ENCODE results near the gene OSMR. TPM values are rescaled to one million over a fixed set of nuclear protein-coding genes. Genes with fewer than 3 reads are reported as not detected.

Gene OSMR
- total RNA-seq, 2 experiments from 2014 or later = not detected

- Histone ChIP-seq H3K36me3 (ENCODE audit: insufficient read depth, low read length) (peaks cover 58% of the 10 kb centered on the region), H3K4me3 (ENCODE audit: low read depth, low read length, poor library complexity, severe bottlenecking) (no peak overlapping the region), H3K4me1 (ENCODE audit: insufficient read depth, low read length, poor library complexity, severe bottlenecking) (no peaks in the 10 kb centered on the region), H3K9me2 (ENCODE audit: insufficient read depth, low read length) (no peaks in the 10 kb centered on the region), H3K79me2 (ENCODE audit: insufficient read depth, low read depth, low read length) (no peaks in the 10 kb centered on the region), H4K20me1 (ENCODE audit: insufficient read depth, low read length) (no peaks in the 10 kb centered on the region), H2AFZ (ENCODE audit: low read length) (no peak overlapping the region), H3K4me2 (ENCODE audit: low read length) (no peak overlapping the region), H3K27ac (ENCODE audit: low read depth, low read length, poor library complexity, severe bottlenecking) (no peak overlapping the region), H3K9me3 (ENCODE audit: low read length) (no peaks in the 10 kb centered on the region)
- TF ChIP-seq CTCF (conservative IDR thresholded peaks at IDR 0.05; ENCODE audit: low read length) = no peak
- TF ChIP-seq EZH2phosphoT487 (IDR thresholded peaks at IDR 0.05; ENCODE audit: borderline replicate concordance, low read depth, low read length) = no peak
- intact Hi-C loops (cut with micrococcal nuclease; ENCODE audit: unreplicated experiment) = no loop called here
- POLR2A ChIA-PET = no interaction called here
- no TSS peak for BruUV-seq (replicated peaks)
- DNase-seq (ENCODE audit: low spot score) = no peak
- CTCF ChIA-PET (ENCODE audit: unreplicated experiment) = no interaction called here
These were observed 96.1 kb downstream of the OSMR start for GRCh38 chr5:38941912-38942311.

- CTCF ChIA-PET (ENCODE audit: unreplicated experiment) = no interaction called here
These were observed 98.5 kb downstream of the OSMR start for GRCh38 chr5:38944282-38944681.

More at GRCh38 chr5:38944282-38944681, 98.5 kb downstream of the OSMR start:
- POLR2A ChIA-PET = interaction anchor here (2.0 kb wide), 1 partner anchor 10 kb away, joined by 4 read pairs; no protein-coding TSS in a partner anchor
- H3K27ac ChIP-seq (ENCODE audit: low read depth, low read length, poor library complexity, severe bottlenecking) = no peak overlapping the region
- H3K36me3 ChIP-seq (ENCODE audit: insufficient read depth, low read length) = peaks cover 75% of the 10 kb centered on the region
- H3K4me1 ChIP-seq (ENCODE audit: insufficient read depth, low read length, poor library complexity, severe bottlenecking) = no peaks in the 10 kb centered on the region
- TF ChIP-seq CTCF (conservative IDR thresholded peaks at IDR 0.05; ENCODE audit: low read length) (no peak), EZH2phosphoT487 (IDR thresholded peaks at IDR 0.05; ENCODE audit: borderline replicate concordance, low read depth, low read length) (no peak)
- no peaks in the 10 kb centered on the region for H3K79me2 ChIP-seq (ENCODE audit: insufficient read depth, low read depth, low read length)
- H2AFZ ChIP-seq (ENCODE audit: low read length) = no peak overlapping the region
- no peak overlapping the region for H3K4me3 ChIP-seq (ENCODE audit: low read depth, low read length, poor library complexity, severe bottlenecking)
- H4K20me1 ChIP-seq (ENCODE audit: insufficient read depth, low read length) = no peaks in the 10 kb centered on the region
- H3K4me2 ChIP-seq (ENCODE audit: low read length) = no peak overlapping the region
- H3K9me3 ChIP-seq (ENCODE audit: low read length) = no peaks in the 10 kb centered on the region
- no peak for DNase-seq (ENCODE audit: low spot score)
- intact Hi-C loops (cut with micrococcal nuclease; ENCODE audit: unreplicated experiment) = no loop called here
- no peaks in the 10 kb centered on the region for H3K9me2 ChIP-seq (ENCODE audit: insufficient read depth, low read length)
- BruUV-seq (replicated peaks) = no TSS peak

Data from OCI-LY7 (cell line).